OCI-LY7 (cell line): Measurements from ENCODE around the gene PTPA.

Experiments used
- EZH2phosphoT487 ChIP-seq: fragments of 200-600 bp; sonication (generic); IDR thresholded peaks from 2 replicates; pipeline ENCODE4 v1.6.1; 2018; ENCODE audit warnings: low read depth, borderline replicate concordance, mild to moderate bottlenecking, mixed run types, antibody characterized with exemption, low read length, moderate library complexity, mixed read lengths
- TF ChIP-seq, protein P1 (sequence below): fragments of 200-600 bp; sonication (generic); conservative IDR thresholded peaks from 2 replicates; pipeline ENCODE4 v1.5.1; 2014; ENCODE audit warnings: mild to moderate bottlenecking, antibody characterized with exemption, low read length, moderate library complexity, mixed read lengths

DNA sequence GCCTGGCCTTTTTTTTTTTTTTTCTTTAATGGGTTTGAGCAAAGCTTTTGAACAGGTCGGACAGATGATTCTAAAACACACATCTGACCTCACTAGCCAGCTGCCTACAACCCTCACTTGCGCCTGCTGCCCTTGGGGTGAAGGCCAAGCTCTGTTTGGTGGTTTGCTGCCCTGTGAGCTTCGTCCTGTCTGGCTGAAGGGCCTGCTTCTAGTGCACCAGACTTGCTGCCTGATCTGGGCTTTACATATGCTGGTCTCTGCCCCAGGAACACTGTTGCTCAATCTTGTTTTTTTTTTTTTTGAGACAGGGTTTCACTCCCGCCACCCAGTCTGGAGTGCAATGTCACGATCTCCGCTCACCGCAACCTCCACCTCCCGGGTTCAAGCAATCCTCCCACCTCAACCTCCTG lies 46.7 kb upstream of the PTPA start:
- TF ChIP-seq, protein P1, sequence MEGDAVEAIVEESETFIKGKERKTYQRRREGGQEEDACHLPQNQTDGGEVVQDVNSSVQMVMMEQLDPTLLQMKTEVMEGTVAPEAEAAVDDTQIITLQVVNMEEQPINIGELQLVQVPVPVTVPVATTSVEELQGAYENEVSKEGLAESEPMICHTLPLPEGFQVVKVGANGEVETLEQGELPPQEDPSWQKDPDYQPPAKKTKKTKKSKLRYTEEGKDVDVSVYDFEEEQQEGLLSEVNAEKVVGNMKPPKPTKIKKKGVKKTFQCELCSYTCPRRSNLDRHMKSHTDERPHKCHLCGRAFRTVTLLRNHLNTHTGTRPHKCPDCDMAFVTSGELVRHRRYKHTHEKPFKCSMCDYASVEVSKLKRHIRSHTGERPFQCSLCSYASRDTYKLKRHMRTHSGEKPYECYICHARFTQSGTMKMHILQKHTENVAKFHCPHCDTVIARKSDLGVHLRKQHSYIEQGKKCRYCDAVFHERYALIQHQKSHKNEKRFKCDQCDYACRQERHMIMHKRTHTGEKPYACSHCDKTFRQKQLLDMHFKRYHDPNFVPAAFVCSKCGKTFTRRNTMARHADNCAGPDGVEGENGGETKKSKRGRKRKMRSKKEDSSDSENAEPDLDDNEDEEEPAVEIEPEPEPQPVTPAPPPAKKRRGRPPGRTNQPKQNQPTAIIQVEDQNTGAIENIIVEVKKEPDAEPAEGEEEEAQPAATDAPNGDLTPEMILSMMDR = no peak
- TF ChIP-seq EZH2phosphoT487 = no peak
